Caki2 (cell line): ENCODE measurements around the gene CCDC85C. TPM values are rescaled to one million over a fixed set of nuclear protein-coding genes. Genes with fewer than 3 reads are reported as not detected.

Source experiments
- DNase-seq: peaks from one replicate; pipeline ENCODE4 v3.0.0-alpha.2; 2015; ENCODE audit warnings: low read depth
- in situ Hi-C: cut with HindIII; loops from 2 replicates; pipeline ENCODE4 v1.10.0; 2016; ENCODE audit warnings: low sequenced_read_pairs, low pct_unique_long_range_greater_than_20kb, mixed read lengths
- total RNA-seq: library from RNA; depleted of rRNA; stranded (reverse); fragments of >200 nt; shearing (Covaris generic); gene quantifications from 2 replicates; pipeline ENCODE4 v1.2.3, GENCODE V29; 2014; ENCODE audit warnings: low replicate concordance; rRNA removed

The CCDC85C gene
- total RNA-seq, 1 experiment from 2014 or later, result 21.6 TPM

- DNase-seq, result no peak
- in situ Hi-C loops, result no loop called here
Measured at GRCh38 chr14:99461411-99462085, 142.5 kb downstream of the CCDC85C start.

GRCh38 chr14:99460793-99461192, 143.2 kb downstream of the CCDC85C start:
- in situ Hi-C loops, result no loop called here

GRCh38 chr14:99459481-99460100, 144.4 kb downstream of the CCDC85C start:
- no peak for DNase-seq
- in situ Hi-C loops, result no loop called here

More at GRCh38 chr14:99460793-99461192, 143.2 kb downstream of the CCDC85C start:
- no peak for DNase-seq

- no peak for DNase-seq
- in situ Hi-C loops, result no loop called here
Measured at GRCh38 chr14:99454246-99454645, 149.8 kb downstream of the CCDC85C start.

- in situ Hi-C loops, result no loop called here
- DNase-seq, result no peak
Measured at GRCh38 chr14:99452968-99453367, 151.0 kb downstream of the CCDC85C start.

GRCh38 chr14:99451234-99451633, 152.8 kb downstream of the CCDC85C start:
- in situ Hi-C loops, result no loop called here
- no peak for DNase-seq

GRCh38 chr14:99450266-99450665, 153.7 kb downstream of the CCDC85C start:
- in situ Hi-C loops, result no loop called here
- no peak for DNase-seq

Other genes starting within 250 kb of the CCDC85C start
- gene SETD3, start 123.3 kb downstream of the CCDC85C start, total RNA-seq, result 27.9 and 38.1 TPM in 2 replicates
- gene CCNK, start 122.8 kb downstream of the CCDC85C start, total RNA-seq, result 16.8 and 18.0 TPM in 2 replicates
- 0.03 TPM in 1 of 2 replicates, not detected in the other for gene HHIPL1, start 40.9 kb upstream of the CCDC85C start, total RNA-seq
- gene CYP46A1, start 80.1 kb upstream of the CCDC85C start, total RNA-seq, result not detected in 2 replicates
- 5.4 and 7.4 TPM in 2 replicates for gene EML1, start 189.2 kb upstream of the CCDC85C start, total RNA-seq